Astrocyte of the cerebellum (primary cell): ENCODE results near the gene TGFBI.

Experiments used
- DNase-seq: peaks from one replicate; pipeline ENCODE4 v3.0.0-alpha.2; 2011; ENCODE audit warnings: low read depth
- H3K4me3 ChIP-seq: 2 replicates; pipeline ENCODE4 v1.5.1; 2011; ENCODE audit warnings: mild to moderate bottlenecking, low read depth, low read length, moderate library complexity
- in situ Hi-C: cut with HindIII; loops from 2 replicates; pipeline ENCODE4 v1.10.0; 2017; ENCODE audit warnings: low sequenced_read_pairs
- TF ChIP-seq, protein P1 (sequence below): IDR thresholded peaks from 2 replicates; pipeline ENCODE4 v1.5.1; 2012; ENCODE audit warnings: low read length, low read depth, moderate library complexity, mild to moderate bottlenecking; ENCODE audit errors: missing control alignments

Gene TGFBI

DNA sequence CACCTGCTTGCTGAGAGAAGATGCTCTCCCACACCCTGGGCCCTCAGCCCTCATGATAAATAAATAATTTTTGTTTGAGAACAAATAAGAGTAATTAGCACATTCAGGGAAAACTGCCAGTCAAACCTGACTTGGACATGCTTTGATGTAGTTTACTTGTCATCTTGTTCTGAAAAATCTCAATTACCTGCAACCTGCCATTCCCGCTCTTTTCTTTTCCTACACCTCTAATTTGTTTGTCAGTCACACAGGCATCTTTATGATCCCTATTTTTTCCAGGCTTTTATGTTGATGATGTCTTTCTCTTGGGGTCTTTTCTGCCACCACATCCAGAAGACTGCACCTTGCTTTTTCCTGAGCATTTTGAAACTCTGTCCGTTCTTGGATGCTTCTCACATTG lies 28.6 kb upstream of the TGFBI start:
- no peak for DNase-seq
- in situ Hi-C loops, result no loop called here
- no peak overlapping the region for H3K4me3 ChIP-seq
- TF ChIP-seq, protein P1, sequence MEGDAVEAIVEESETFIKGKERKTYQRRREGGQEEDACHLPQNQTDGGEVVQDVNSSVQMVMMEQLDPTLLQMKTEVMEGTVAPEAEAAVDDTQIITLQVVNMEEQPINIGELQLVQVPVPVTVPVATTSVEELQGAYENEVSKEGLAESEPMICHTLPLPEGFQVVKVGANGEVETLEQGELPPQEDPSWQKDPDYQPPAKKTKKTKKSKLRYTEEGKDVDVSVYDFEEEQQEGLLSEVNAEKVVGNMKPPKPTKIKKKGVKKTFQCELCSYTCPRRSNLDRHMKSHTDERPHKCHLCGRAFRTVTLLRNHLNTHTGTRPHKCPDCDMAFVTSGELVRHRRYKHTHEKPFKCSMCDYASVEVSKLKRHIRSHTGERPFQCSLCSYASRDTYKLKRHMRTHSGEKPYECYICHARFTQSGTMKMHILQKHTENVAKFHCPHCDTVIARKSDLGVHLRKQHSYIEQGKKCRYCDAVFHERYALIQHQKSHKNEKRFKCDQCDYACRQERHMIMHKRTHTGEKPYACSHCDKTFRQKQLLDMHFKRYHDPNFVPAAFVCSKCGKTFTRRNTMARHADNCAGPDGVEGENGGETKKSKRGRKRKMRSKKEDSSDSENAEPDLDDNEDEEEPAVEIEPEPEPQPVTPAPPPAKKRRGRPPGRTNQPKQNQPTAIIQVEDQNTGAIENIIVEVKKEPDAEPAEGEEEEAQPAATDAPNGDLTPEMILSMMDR, result no peak

GRCh38 chr5:136000932-136001331 lies 27.9 kb upstream of the TGFBI start:
- DNase-seq, result no peak
- H3K4me3 ChIP-seq, result no peak overlapping the region
- TF ChIP-seq, protein P1, result no peak
- in situ Hi-C loops, result no loop called here

- TF ChIP-seq, protein P1, result no peak
- DNase-seq, result peak; percentile 81
- in situ Hi-C loops, result no loop called here
- no peak overlapping the region for H3K4me3 ChIP-seq
These were observed 27.3 kb upstream of the TGFBI start for GRCh38 chr5:136001466-136001981.

- in situ Hi-C loops, result no loop called here
- no peak overlapping the region for H3K4me3 ChIP-seq
- no peak for DNase-seq
- TF ChIP-seq, protein P1, result no peak
These were observed 24.4 kb upstream of the TGFBI start for GRCh38 chr5:136004436-136004835.

DNA sequence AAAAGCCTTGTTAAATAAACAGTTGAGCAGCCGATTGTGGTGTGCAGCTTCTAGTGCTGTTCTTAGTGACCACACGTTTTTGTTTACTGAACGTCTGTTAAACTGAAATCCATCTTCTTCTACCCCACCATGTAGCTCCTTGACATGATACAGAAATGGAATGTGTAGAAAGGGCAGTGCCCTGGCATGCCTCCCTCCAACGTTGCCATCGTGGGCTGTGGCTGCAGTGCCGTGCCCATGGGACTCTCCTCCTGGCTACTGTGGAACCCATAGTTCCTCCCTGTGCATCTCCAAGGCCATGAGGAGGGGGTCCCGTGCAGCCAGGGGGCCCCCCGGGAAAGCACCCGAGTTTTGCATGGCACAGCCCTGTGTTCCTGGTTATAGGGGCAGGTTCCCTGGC lies 23.3 kb upstream of the TGFBI start:
- TF ChIP-seq, protein P1, result no peak
- in situ Hi-C loops, result no loop called here
- no peak for DNase-seq
- H3K4me3 ChIP-seq, result no peak overlapping the region

- DNase-seq, result no peak
- in situ Hi-C loops, result no loop called here
- H3K4me3 ChIP-seq, result no peak overlapping the region
- TF ChIP-seq, protein P1, result no peak
These were observed 22.6 kb upstream of the TGFBI start for GRCh38 chr5:136006164-136006563.
